IMR-90 (cell line): ENCODE data around the gene SLC38A3. TPM values are rescaled to one million over a fixed set of nuclear protein-coding genes. Genes with fewer than 3 reads are reported as not detected.

Experiments
- ATAC-seq: fragments of 200-7000 bp; cut with Tn5 transposase; 2 replicates; pipeline ENCODE4 v1.9.1; 2020; ENCODE audit warnings: low read depth, mild to moderate bottlenecking, moderate library complexity
- BruUV-seq: library from RNA; stranded (reverse); fragments of 400-500 nt; replicated peaks from 2 replicates; lab custom pipeline; 2021; lab: Mats Ljungman, UMichigan
- CTCF ChIA-PET: fragments of 300-600 bp; formaldehyde crosslinking; extraction: SDS; loops from one replicate; lab custom pipeline; 2021; ENCODE audit warnings: antibody characterized with exemption; lab: Yijun Ruan, JAX
- POLR2A ChIA-PET: fragments of 300-600 bp; sonication (Branson Sonifier 250); formaldehyde crosslinking; loops from one replicate; lab custom pipeline; 2022; ENCODE audit warnings: antibody characterized with exemption; ENCODE audit not compliant: unreplicated experiment; lab: Charles Lee
- DNase-seq: peaks from one replicate; pipeline ENCODE4 v3.0.0; 2013
- H2AFZ ChIP-seq: replicated peaks from 2 replicates; pipeline ENCODE3; 2013; ENCODE audit warnings: low read length, mild to moderate bottlenecking; ENCODE audit not compliant: poor library complexity
- H2AK5ac ChIP-seq: 2 replicates; pipeline ENCODE4 v1.6.1; 2013; ENCODE audit warnings: low read depth, low read length, inconsistent platforms
- H2AK9ac ChIP-seq: replicated peaks from 2 replicates; pipeline ENCODE3; 2013; ENCODE audit warnings: mild to moderate bottlenecking, low read depth, low read length, moderate library complexity; ENCODE audit not compliant: poor library complexity
- H2BK120ac ChIP-seq: 2 replicates; pipeline ENCODE4 v1.6.1; 2013; ENCODE audit warnings: low read depth, low read length, inconsistent platforms
- H2BK15ac ChIP-seq: 3 replicates; pipeline ENCODE4 v1.6.1; 2013; ENCODE audit warnings: low read depth, low read length, inconsistent platforms
- H2BK20ac ChIP-seq: 2 replicates; pipeline ENCODE4 v1.6.1; 2013; ENCODE audit warnings: low read depth, mild to moderate bottlenecking, inconsistent platforms, low read length, moderate library complexity
- H2BK5ac ChIP-seq: 2 replicates; pipeline ENCODE4 v1.6.1; 2013; ENCODE audit warnings: mild to moderate bottlenecking, low read depth, low read length, inconsistent platforms; ENCODE audit not compliant: poor library complexity, severe bottlenecking
- H3K14ac ChIP-seq: replicated peaks from 2 replicates; pipeline ENCODE4 v1.6.1; 2013; ENCODE audit warnings: low read depth, low read length, inconsistent platforms
- H3K18ac ChIP-seq: 2 replicates; pipeline ENCODE4 v1.6.1; 2013; ENCODE audit warnings: low read depth, low read length, control low read depth
- H3K23ac ChIP-seq: 2 replicates; pipeline ENCODE4 v1.6.1; 2013; ENCODE audit warnings: low read depth, low read length, inconsistent platforms
- H3K27ac ChIP-seq: 2 replicates; pipeline ENCODE4 v1.5.1; 2013; ENCODE audit warnings: mild to moderate bottlenecking, control low read depth, low read length; ENCODE audit not compliant: insufficient read depth
- H3K27me3 ChIP-seq: 2 replicates; pipeline ENCODE4 v1.6.1; 2013; ENCODE audit warnings: low read length; ENCODE audit not compliant: control insufficient read depth, insufficient read depth
- H3K36me3 ChIP-seq: 2 replicates; pipeline ENCODE4 v1.6.1; 2013; ENCODE audit warnings: low read length, mixed read lengths; ENCODE audit not compliant: control insufficient read depth, insufficient read depth
- H3K4ac ChIP-seq: 2 replicates; pipeline ENCODE4 v1.6.1; 2013; ENCODE audit warnings: low read depth, low read length, inconsistent platforms
- H3K4me1 ChIP-seq: 2 replicates; pipeline ENCODE4 v1.6.1; 2013; ENCODE audit warnings: low read length, mixed read lengths; ENCODE audit not compliant: control insufficient read depth, insufficient read depth
- H3K4me2 ChIP-seq: 2 replicates; pipeline ENCODE4 v1.6.1; 2013; ENCODE audit warnings: low read depth, mild to moderate bottlenecking, control low read depth, low read length, moderate library complexity
- H3K4me3 ChIP-seq: 2 replicates; pipeline ENCODE4 v1.5.1; 2013; ENCODE audit warnings: low read depth, mild to moderate bottlenecking, control low read depth, low read length, moderate library complexity; ENCODE audit not compliant: insufficient read depth
- H3K56ac ChIP-seq: 2 replicates; pipeline ENCODE4 v1.6.1; 2013; ENCODE audit warnings: low read length, inconsistent platforms; ENCODE audit not compliant: insufficient read depth; ENCODE audit errors: extremely low read depth
- H3K79me1 ChIP-seq, 2 experiments: 2 replicates each; pipeline ENCODE4 v1.6.1; 2013; ENCODE audit warnings: low read length in 2 of 2, inconsistent platforms in 1 of 2, low read depth in 1 of 2
- H3K9ac ChIP-seq: 2 replicates; pipeline ENCODE4 v1.6.1; 2013; ENCODE audit warnings: low read depth, low read length, control low read depth
- H3K9me1 ChIP-seq: 2 replicates; pipeline ENCODE4 v1.6.1; 2013; ENCODE audit warnings: low read length, inconsistent platforms; ENCODE audit not compliant: insufficient read depth
- H3K9me3 ChIP-seq: 2 replicates; pipeline ENCODE4 v1.6.1; 2013; ENCODE audit warnings: low read length; ENCODE audit not compliant: control insufficient read depth, insufficient read depth
- H4K20me1 ChIP-seq: 2 replicates; pipeline ENCODE4 v1.6.1; 2013; ENCODE audit warnings: low read length, inconsistent platforms; ENCODE audit not compliant: insufficient read depth
- H4K5ac ChIP-seq: 2 replicates; pipeline ENCODE4 v1.6.1; 2013; ENCODE audit warnings: mild to moderate bottlenecking, low read depth, low read length, control low read depth
- H4K8ac ChIP-seq, 2 experiments: 2 replicates each; pipeline ENCODE4 v1.6.1; 2013; ENCODE audit warnings: low read depth in 2 of 2, low read length in 2 of 2, control low read depth in 1 of 2, inconsistent platforms in 1 of 2
- H4K91ac ChIP-seq: 2 replicates; pipeline ENCODE4 v1.6.1; 2013; ENCODE audit warnings: low read depth, low read length, inconsistent platforms; ENCODE audit not compliant: insufficient read depth
- BHLHE40 ChIP-seq: fragments of 150-350 bp; IDR thresholded peaks from 2 replicates; pipeline ENCODE4 v1.6.1; 2016; ENCODE audit warnings: mild to moderate bottlenecking, low read depth, low read length
- CEBPB ChIP-seq: IDR thresholded peaks from 2 replicates; pipeline ENCODE4 v1.6.1; 2012; ENCODE audit warnings: low read depth, low read length, improper control_type of control experiment
- CHD1 ChIP-seq: IDR thresholded peaks from 2 replicates; pipeline ENCODE4 v1.6.1; 2012; ENCODE audit warnings: low read depth, low read length, improper control_type of control experiment
- FOS ChIP-seq: fragments of 150-350 bp; IDR thresholded peaks from 2 replicates; pipeline ENCODE4 v1.6.1; 2016; ENCODE audit warnings: low read depth, low read length
- MAFK ChIP-seq: IDR thresholded peaks from 2 replicates; pipeline ENCODE4 v1.6.1; 2012; ENCODE audit warnings: low read depth, low read length, improper control_type of control experiment
- MAZ ChIP-seq: IDR thresholded peaks from 2 replicates; pipeline ENCODE4 v1.6.1; 2012; ENCODE audit warnings: low read depth, mild to moderate bottlenecking, low read length, improper control_type of control experiment, moderate library complexity, borderline replicate concordance
- MXI1 ChIP-seq: IDR thresholded peaks from 2 replicates; pipeline ENCODE4 v1.6.1; 2012; ENCODE audit warnings: low read depth, mild to moderate bottlenecking, low read length, moderate library complexity, borderline replicate concordance
- NFE2L2 ChIP-seq: fragments of 150-350 bp; IDR thresholded peaks from 2 replicates; pipeline ENCODE4 v1.6.1; 2016; ENCODE audit warnings: low read depth, mild to moderate bottlenecking, low read length
- POLR2A ChIP-seq: IDR thresholded peaks from 2 replicates; pipeline ENCODE4 v1.6.1; 2012; ENCODE audit warnings: mild to moderate bottlenecking, low read depth, low read length
- RAD21 ChIP-seq: IDR thresholded peaks from 2 replicates; pipeline ENCODE4 v1.6.1; 2012; ENCODE audit warnings: low read length, improper control_type of control experiment
- RCOR1 ChIP-seq: IDR thresholded peaks from 2 replicates; pipeline ENCODE4 v1.6.1; 2012; ENCODE audit warnings: mild to moderate bottlenecking, low read length, improper control_type of control experiment; ENCODE audit not compliant: insufficient replicate concordance
- RFX5 ChIP-seq: IDR thresholded peaks from 2 replicates; pipeline ENCODE4 v1.8.0; 2012; ENCODE audit warnings: low read depth, mild to moderate bottlenecking, low read length, moderate library complexity
- SMC3 ChIP-seq: fragments of 150-350 bp; IDR thresholded peaks from 2 replicates; pipeline ENCODE4 v1.6.1; 2016; ENCODE audit warnings: low read depth, mild to moderate bottlenecking, antibody characterized with exemption, low read length, moderate library complexity
- USF2 ChIP-seq: fragments of 150-350 bp; IDR thresholded peaks from 2 replicates; pipeline ENCODE4 v1.6.1; 2017; ENCODE audit warnings: mild to moderate bottlenecking, antibody characterized with exemption, low read length, low read depth
- WGBS, 2 experiments: methylation state at CpG; one replicate each; pipeline versions ENCODE4 v1.1.5 to v1.1.7; 2013; ENCODE audit warnings: missing lambda C conversion rate in 2 of 2; ENCODE audit not compliant: insufficient read length in 1 of 2; ENCODE audit errors: extremely low coverage in 2 of 2; 5-methylcytosine and 5-hydroxymethylcytosine counted together
- dilution Hi-C: fragments of 300-500 bp; cut with HindIII; formaldehyde crosslinking; loops from one replicate; pipeline ENCODE4 v1.14.3; 2018; ENCODE audit warnings: low sequenced_read_pairs; ENCODE audit not compliant: unreplicated experiment
- in situ Hi-C: fragments of 300-500 bp; cut with MboI; formaldehyde crosslinking; loops from 3 replicates; pipeline ENCODE4 v1.14.3; 2019; ENCODE audit warnings: low sequenced_read_pairs, inconsistent platforms, mixed read lengths
- intact Hi-C: fragments of 100-400 bp; cut with micrococcal nuclease; formaldehyde crosslinking; loops from 2 replicates; pipeline ENCODE4 v1.10.0; 2022
- polyA plus RNA-seq, 3 experiments: library from polyadenylated mRNA; depleted of rRNA; stranded (reverse); fragments of >200 nt; gene quantifications; 2 replicates each; pipeline ENCODE4 v1.2.3, GENCODE V29; 2012; ENCODE audit warnings: low replicate concordance in 1 of 3
- total RNA-seq: library from RNA; depleted of rRNA; stranded (reverse); fragments of >200 nt; gene quantifications from 2 replicates; pipeline ENCODE4 v1.2.3, GENCODE V29; 2012
- TF ChIP-seq, protein P1 (sequence below): fragments of 150-350 bp; IDR thresholded peaks from 2 replicates; pipeline ENCODE4 v1.6.1; 2016; ENCODE audit warnings: low read depth, mild to moderate bottlenecking, low read length, moderate library complexity, borderline replicate concordance
- TF ChIP-seq, protein P2 (sequence below): conservative IDR thresholded peaks from 2 replicates; pipeline ENCODE4 v1.5.1; 2012; ENCODE audit warnings: mild to moderate bottlenecking, low read depth, low read length, improper control_type of control experiment

SLC38A3 gene
- total and polyA plus RNA-seq, 2 of the 4 experiments (the other 2 are of a cell fraction), result 0.12 to 0.36 TPM

GRCh38 chr3:50208677-50209344, 3.7 kb downstream of the SLC38A3 start:
- Histone ChIP-seq H3K4me1 (peaks cover 2% of the 10 kb centered on the region; the same call in 1 of the 2 replicates), H2AK9ac (no peak overlapping the region)

More at GRCh38 chr3:50208677-50209344, 3.7 kb downstream of the SLC38A3 start:
- TF ChIP-seq RCOR1 (no peak), NFE2L2 (no peak), MAZ (no peak), SMC3 (no peak), FOS (no peak), RFX5 (no peak), BHLHE40 (no peak), MAFK (no peak), POLR2A (no peak), CHD1 (no peak), MXI1 (no peak), RAD21 (no peak), USF2 (no peak), CEBPB (no peak)
- TF ChIP-seq, protein P1, sequence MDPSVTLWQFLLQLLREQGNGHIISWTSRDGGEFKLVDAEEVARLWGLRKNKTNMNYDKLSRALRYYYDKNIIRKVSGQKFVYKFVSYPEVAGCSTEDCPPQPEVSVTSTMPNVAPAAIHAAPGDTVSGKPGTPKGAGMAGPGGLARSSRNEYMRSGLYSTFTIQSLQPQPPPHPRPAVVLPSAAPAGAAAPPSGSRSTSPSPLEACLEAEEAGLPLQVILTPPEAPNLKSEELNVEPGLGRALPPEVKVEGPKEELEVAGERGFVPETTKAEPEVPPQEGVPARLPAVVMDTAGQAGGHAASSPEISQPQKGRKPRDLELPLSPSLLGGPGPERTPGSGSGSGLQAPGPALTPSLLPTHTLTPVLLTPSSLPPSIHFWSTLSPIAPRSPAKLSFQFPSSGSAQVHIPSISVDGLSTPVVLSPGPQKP, result no peak
- TF ChIP-seq, protein P2, sequence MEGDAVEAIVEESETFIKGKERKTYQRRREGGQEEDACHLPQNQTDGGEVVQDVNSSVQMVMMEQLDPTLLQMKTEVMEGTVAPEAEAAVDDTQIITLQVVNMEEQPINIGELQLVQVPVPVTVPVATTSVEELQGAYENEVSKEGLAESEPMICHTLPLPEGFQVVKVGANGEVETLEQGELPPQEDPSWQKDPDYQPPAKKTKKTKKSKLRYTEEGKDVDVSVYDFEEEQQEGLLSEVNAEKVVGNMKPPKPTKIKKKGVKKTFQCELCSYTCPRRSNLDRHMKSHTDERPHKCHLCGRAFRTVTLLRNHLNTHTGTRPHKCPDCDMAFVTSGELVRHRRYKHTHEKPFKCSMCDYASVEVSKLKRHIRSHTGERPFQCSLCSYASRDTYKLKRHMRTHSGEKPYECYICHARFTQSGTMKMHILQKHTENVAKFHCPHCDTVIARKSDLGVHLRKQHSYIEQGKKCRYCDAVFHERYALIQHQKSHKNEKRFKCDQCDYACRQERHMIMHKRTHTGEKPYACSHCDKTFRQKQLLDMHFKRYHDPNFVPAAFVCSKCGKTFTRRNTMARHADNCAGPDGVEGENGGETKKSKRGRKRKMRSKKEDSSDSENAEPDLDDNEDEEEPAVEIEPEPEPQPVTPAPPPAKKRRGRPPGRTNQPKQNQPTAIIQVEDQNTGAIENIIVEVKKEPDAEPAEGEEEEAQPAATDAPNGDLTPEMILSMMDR, result no peak
- no peak overlapping the region for H3K14ac ChIP-seq
- in situ Hi-C loops (no loop called here), intact Hi-C loops (no loop called here), dilution Hi-C loops (no loop called here)
- no peak overlapping the region for H3K56ac ChIP-seq
- no peak overlapping the region for H3K4ac ChIP-seq
- H3K9me1 ChIP-seq, result no peaks in the 10 kb centered on the region
- H4K91ac ChIP-seq, result no peak overlapping the region
- H2AK5ac ChIP-seq, result no peak overlapping the region
- no peak overlapping the region for H3K18ac ChIP-seq
- H3K79me1 ChIP-seq, result no peaks in the 10 kb centered on the region
- DNase-seq (no peak), ATAC-seq (no peak)
- peaks cover 43% of the 10 kb centered on the region for H3K27me3 ChIP-seq
- ChIA-PET CTCF (interaction anchor here (1.1 to 1.6 kb wide), 2 partner anchors 14 to 16 kb away, joined by 3 to 5 read pairs; no protein-coding TSS in a partner anchor), POLR2A (no interaction called here)
- H3K4me3 ChIP-seq, result no peak overlapping the region
- WGBS, 2 experiments, result 40% methylated on average over 1 of the region's 14 CpGs; no CpG with 5 or more reads in 1 of the 2 experiments
- no peak overlapping the region for H4K8ac ChIP-seq
- no peak overlapping the region for H3K23ac ChIP-seq
- no TSS peak for BruUV-seq
- H2BK120ac ChIP-seq, result no peak overlapping the region
- H3K9ac ChIP-seq, result no peak overlapping the region
- H3K9me3 ChIP-seq, result no peaks in the 10 kb centered on the region
- H2BK5ac ChIP-seq, result no peak overlapping the region
- no peaks in the 10 kb centered on the region; the same call in 1 of the 2 replicates for H4K20me1 ChIP-seq
- H4K5ac ChIP-seq, result no peak overlapping the region
- no peak overlapping the region for H2AFZ ChIP-seq
- H3K27ac ChIP-seq, result no peak overlapping the region
- no peaks in the 10 kb centered on the region for H3K36me3 ChIP-seq
- no peak overlapping the region for H2BK20ac ChIP-seq
- H3K4me2 ChIP-seq, result no peak overlapping the region
- H2BK15ac ChIP-seq, result no peak overlapping the region
